HCT116 (cell line): Measurements from ENCODE around the gene UBR3. TPM values are rescaled to one million over a fixed set of nuclear protein-coding genes. Genes with fewer than 3 reads are reported as not detected.

ENCODE experiments used
- ATAC-seq: fragments of 200-7000 bp; cut with Tn5 transposase; 2 replicates; pipeline ENCODE4 v1.9.1; 2020; ENCODE audit warnings: mild to moderate bottlenecking, moderate library complexity
- BruUV-seq: library from RNA; stranded (reverse); fragments of 400-500 nt; replicated peaks from 2 replicates; lab custom pipeline; 2021; lab: Mats Ljungman, UMichigan
- CTCF ChIA-PET: fragments of 300-600 bp; sonication (Branson Sonifier 250); formaldehyde crosslinking; loops from one replicate; lab custom pipeline; 2021; ENCODE audit warnings: antibody characterized with exemption; lab: Charles Lee
- POLR2A ChIA-PET: fragments of 300-600, 350-600 bp; sonication (Branson Sonifier 250); formaldehyde crosslinking; loops from one replicate; lab custom pipeline; 2021; ENCODE audit warnings: antibody characterized with exemption; lab: Charles Lee
- RAD21 ChIA-PET, 2 experiments: fragments of 300-600 bp; sonication (Branson Sonifier 250); formaldehyde crosslinking; loops; one replicate each; lab custom pipeline; 2023; ENCODE audit warnings: low total read pairs in 2 of 2; ENCODE audit not compliant: uncharacterized antibody in 2 of 2, unreplicated experiment in 2 of 2, low non-redundant PET in 1 of 2; lab: Charles Lee
- DNase-seq: peaks from one replicate; pipeline ENCODE4 v3.0.0-alpha.2; 2010; ENCODE audit warnings: low read depth, low spot score
- H2AFZ ChIP-seq: fragments of 200-600 bp; shearing (Covaris generic), sonication (generic); 2 replicates; pipeline ENCODE4 v1.6.1; 2017; ENCODE audit warnings: low read depth, mixed run types, mixed read lengths, antibody characterized with exemption, low read length; ENCODE audit not compliant: poor library complexity, severe bottlenecking
- H3K27ac ChIP-seq: 2 replicates; pipeline ENCODE4 v1.5.1; 2012; ENCODE audit warnings: low read depth, low read length
- H3K27me3 ChIP-seq: fragments of 200-600 bp; sonication (generic); 2 replicates; pipeline ENCODE4 v1.6.1; 2016; ENCODE audit warnings: mixed run types, low read length, mixed read lengths; ENCODE audit not compliant: insufficient read depth
- H3K36me3 ChIP-seq, 2 experiments: fragments of 200-500 bp in 1 of 2; fragments of 200-600 bp in 1 of 2; sonication (Bioruptor generic) in 1 of 2; sonication (generic) in 1 of 2; 2 replicates each; pipeline versions ENCODE4 v1.5.1 to v1.6.1; 2014 to 2016; ENCODE audit warnings: low read length in 2 of 2, inconsistent platforms in 1 of 2, mixed read lengths in 1 of 2, mixed run types in 1 of 2; ENCODE audit not compliant: insufficient read depth in 2 of 2, control insufficient read depth in 1 of 2
- H3K4me1 ChIP-seq, 2 experiments: fragments of 200-600 bp in 1 of 2; sonication (generic) in 1 of 2; 2 replicates each; pipeline versions ENCODE4 v1.5.1 to v1.6.1; 2012 to 2017; ENCODE audit warnings: low read length in 2 of 2, inconsistent platforms in 1 of 2, mild to moderate bottlenecking in 1 of 2, mixed read lengths in 1 of 2, mixed run types in 1 of 2, moderate library complexity in 1 of 2; ENCODE audit not compliant: insufficient read depth in 2 of 2, control insufficient read depth in 1 of 2
- H3K4me2 ChIP-seq: fragments of 200-600 bp; sonication (generic); 2 replicates; pipeline ENCODE4 v1.6.1; 2017; ENCODE audit warnings: mixed run types, low read length, mixed read lengths
- H3K4me3 ChIP-seq, 2 experiments: fragments of 200-600 bp in 1 of 2; sonication (generic) in 1 of 2; replicated peaks in 1 of 2; 2 replicates each; pipeline ENCODE4 v1.5.1; 2011 to 2016; ENCODE audit warnings: low read length in 2 of 2, control low read depth in 1 of 2, low read depth in 1 of 2, mild to moderate bottlenecking in 1 of 2, mixed read lengths in 1 of 2, mixed run types in 1 of 2
- H3K79me2 ChIP-seq: fragments of 200-600 bp; sonication (generic); 2 replicates; pipeline ENCODE4 v1.6.1; 2017; ENCODE audit warnings: mild to moderate bottlenecking, mixed run types, low read length, moderate library complexity, mixed read lengths; ENCODE audit not compliant: insufficient read depth
- H3K9ac ChIP-seq: fragments of 200-600 bp; sonication (generic); 2 replicates; pipeline ENCODE4 v1.6.1; 2016; ENCODE audit warnings: low read length, mixed read lengths
- H3K9me2 ChIP-seq: fragments of 200-600 bp; sonication (generic), shearing (Covaris generic); 2 replicates; pipeline ENCODE4 v1.6.1; 2017; ENCODE audit warnings: mixed run types, mild to moderate bottlenecking, moderate library complexity; ENCODE audit not compliant: insufficient read depth
- H3K9me3 ChIP-seq, 2 experiments: fragments of 200-500 bp in 1 of 2; fragments of 200-600 bp in 1 of 2; sonication (Bioruptor generic) in 1 of 2; sonication (generic) in 1 of 2; 2 replicates each; pipeline ENCODE4 v1.6.1; 2014 to 2017; ENCODE audit warnings: low read length in 2 of 2, mixed read lengths in 2 of 2, inconsistent platforms in 1 of 2, low read depth in 1 of 2, mild to moderate bottlenecking in 1 of 2, mixed run types in 1 of 2, moderate library complexity in 1 of 2; ENCODE audit not compliant: control insufficient read depth in 1 of 2, insufficient read depth in 1 of 2
- H4K20me1 ChIP-seq: fragments of 200-600 bp; sonication (generic), shearing (Covaris generic); 2 replicates; pipeline ENCODE4 v1.6.1; 2017; ENCODE audit warnings: mixed run types, mild to moderate bottlenecking, moderate library complexity; ENCODE audit not compliant: insufficient read depth
- CBX3 ChIP-seq: IDR thresholded peaks from 2 replicates; pipeline ENCODE4 v1.6.1; 2012; ENCODE audit warnings: low read depth
- CTCF ChIP-seq, 3 experiments: fragments of 200-600 bp in 1 of 3; sonication (generic) in 1 of 3; IDR thresholded peaks in 2 of 3; conservative IDR thresholded peaks in 1 of 3; 2 replicates each; pipeline ENCODE4 v1.5.1; 2012 to 2017; ENCODE audit warnings: low read depth in 2 of 3, low read length in 2 of 3, antibody characterized with exemption in 1 of 3, borderline replicate concordance in 1 of 3, control low read depth in 1 of 3, mild to moderate bottlenecking in 1 of 3, mixed read lengths in 1 of 3, mixed run types in 1 of 3, moderate library complexity in 1 of 3; ENCODE audit not compliant: insufficient read depth in 1 of 3
- EGR1 ChIP-seq: IDR thresholded peaks from 2 replicates; pipeline ENCODE4 v1.6.1; 2012; ENCODE audit warnings: low read depth
- ELF1 ChIP-seq: IDR thresholded peaks from 2 replicates; pipeline ENCODE4 v1.6.1; 2012; ENCODE audit warnings: low read depth, borderline replicate concordance
- EZH2phosphoT487 ChIP-seq: fragments of 200-600 bp; IDR thresholded peaks from 2 replicates; pipeline ENCODE4 v1.6.1; 2018; ENCODE audit warnings: antibody characterized with exemption, borderline replicate concordance
- FOSL1 ChIP-seq: IDR thresholded peaks from 2 replicates; pipeline ENCODE4 v1.6.1; 2012; ENCODE audit warnings: low read depth
- POLR2A ChIP-seq: IDR thresholded peaks from 2 replicates; pipeline ENCODE4 v1.7.0; 2011; ENCODE audit warnings: borderline replicate concordance; ENCODE audit not compliant: insufficient read depth, insufficient read length; ENCODE audit errors: extremely low read depth
- POLR2AphosphoS5 ChIP-seq: IDR thresholded peaks from 2 replicates; pipeline ENCODE4 v1.6.1; 2011; ENCODE audit warnings: mild to moderate bottlenecking, low read depth, low read length, moderate library complexity
- RAD21 ChIP-seq: IDR thresholded peaks from 2 replicates; pipeline ENCODE4 v1.6.1; 2012; ENCODE audit warnings: low read depth, mild to moderate bottlenecking
- SIN3A ChIP-seq: IDR thresholded peaks from 2 replicates; pipeline ENCODE4 v1.6.1; 2012; ENCODE audit warnings: low read depth
- SRF ChIP-seq: IDR thresholded peaks from 2 replicates; pipeline ENCODE4 v1.6.1; 2012; ENCODE audit warnings: low read depth
- YY1 ChIP-seq: IDR thresholded peaks from 2 replicates; pipeline ENCODE4 v1.6.1; 2011; ENCODE audit warnings: low read length, low read depth, moderate library complexity, mild to moderate bottlenecking; ENCODE audit not compliant: insufficient replicate concordance; ENCODE audit errors: extremely low read depth
- ZBTB33 ChIP-seq: IDR thresholded peaks from 2 replicates; pipeline ENCODE4 v1.6.1; 2011; ENCODE audit warnings: mild to moderate bottlenecking, low read length, moderate library complexity; ENCODE audit not compliant: insufficient replicate concordance; ENCODE audit errors: extremely low read depth
- ZFX ChIP-seq: fragments of 450-650 bp; IDR thresholded peaks from 2 replicates; pipeline ENCODE4 v1.6.1; 2017
- intact Hi-C: fragments of 100-400 bp; cut with micrococcal nuclease; formaldehyde crosslinking; loops from 2 replicates; pipeline ENCODE4 v1.10.0; 2022
- total RNA-seq: library from RNA; stranded (reverse); gene quantifications from one replicate; pipeline ENCODE4 v1.2.1, GENCODE V29; 2021; ENCODE audit not compliant: unreplicated experiment

Gene UBR3
- total RNA-seq, 1 experiment from 2014 or later, result 29.5 TPM

- Histone ChIP-seq H3K27ac (no peak overlapping the region), H3K9me2 (no peaks in the 10 kb centered on the region), H4K20me1 (no peaks in the 10 kb centered on the region), H3K27me3 (no peaks in the 10 kb centered on the region), H3K4me2 (no peak overlapping the region), H3K4me1 (no peaks in the 10 kb centered on the region), H3K4me3 (no peak overlapping the region), H3K36me3 (0 out of 4 replicates have a peak, but pooled peaks cover 0 to 2% of the 10 kb centered on the region in 2 experiments), H3K9ac (no peak overlapping the region), H3K9me3 (no peaks in the 10 kb centered on the region), H3K79me2 (no peaks in the 10 kb centered on the region), H2AFZ (no peak overlapping the region)
- ChIA-PET RAD21 (no interaction called here), POLR2A (no interaction called here), CTCF (no interaction called here)
- ATAC-seq (no peak), DNase-seq (no peak)
- TF ChIP-seq YY1, result no peak
- intact Hi-C loops, result no loop called here
- BruUV-seq, result no TSS peak
These were observed 118.3 kb downstream of the UBR3 start for GRCh38 chr2:169945515-169945914.

GRCh38 chr2:169946092-169946491, 118.8 kb downstream of the UBR3 start:
- Histone ChIP-seq H3K4me2 (no peak overlapping the region), H3K9me2 (no peaks in the 10 kb centered on the region), H3K79me2 (no peaks in the 10 kb centered on the region), H3K27me3 (no peaks in the 10 kb centered on the region), H4K20me1 (no peaks in the 10 kb centered on the region), H3K9ac (no peak overlapping the region), H2AFZ (no peak overlapping the region), H3K36me3 (0 out of 4 replicates have a peak, but pooled peaks cover 0 to 2% of the 10 kb centered on the region in 2 experiments), H3K4me3 (no peak overlapping the region), H3K27ac (no peak overlapping the region), H3K4me1 (no peaks in the 10 kb centered on the region), H3K9me3 (no peaks in the 10 kb centered on the region)
- no TSS peak for BruUV-seq
- no peak for DNase-seq
- CTCF ChIA-PET, result no interaction called here
- TF ChIP-seq SIN3A (no peak), FOSL1 (no peak), ZFX (no peak), EGR1 (no peak), CBX3 (no peak), SRF (no peak), ZBTB33 (no peak), POLR2AphosphoS5 (no peak), CTCF (IDR thresholded peaks at IDR 0.05 in 2 of 3, conservative IDR thresholded peaks at IDR 0.05 in 1 of 3; ENCODE audit: borderline replicate concordance in 1 of 3, insufficient read depth in 1 of 3, low read depth in 2 of 3, low read length in 2 of 3) (no peak), POLR2A (no peak), YY1 (no peak), ELF1 (no peak), EZH2phosphoT487 (no peak), RAD21 (no peak)
- POLR2A ChIA-PET, result no interaction called here
- ATAC-seq, result no peak
- RAD21 ChIA-PET, result no interaction called here
- intact Hi-C loops, result no loop called here
